Cardiac muscle cell (in vitro differentiated cells and primary cell): ENCODE data around the gene SRMS. TPM values are rescaled to one million over a fixed set of nuclear protein-coding genes. Genes with fewer than 3 reads are reported as not detected.

Experiments used
- DNase-seq, 2 donors: peaks; one replicate each; pipeline versions ENCODE4 v3.0.0 to v3.0.0-alpha.2; 2010 to 2017; ENCODE audit warnings: low read depth in 1 of 2, low spot score in 1 of 2
- H3K27ac ChIP-seq: fragments of 200-600 bp; sonication (generic); 2 replicates; pipeline ENCODE4 v1.5.1; 2016
- H3K27me3 ChIP-seq: fragments of 200-600 bp; sonication (generic); 2 replicates; pipeline ENCODE4 v1.6.0; 2016; ENCODE audit warnings: control low read depth
- H3K36me3 ChIP-seq: fragments of 200-600 bp; sonication (generic); 2 replicates; pipeline ENCODE4 v1.5.1; 2016; ENCODE audit warnings: control low read depth
- H3K4me1 ChIP-seq: fragments of 200-600 bp; sonication (generic); 2 replicates; pipeline ENCODE4 v1.8.1; 2017; ENCODE audit warnings: low read depth, mild to moderate bottlenecking, mixed run types
- H3K4me3 ChIP-seq: fragments of 200-600 bp; sonication (generic); 2 replicates; pipeline ENCODE4 v1.5.1; 2016; ENCODE audit warnings: mild to moderate bottlenecking
- H3K9me3 ChIP-seq: fragments of 200-600 bp; sonication (generic); 2 replicates; pipeline ENCODE4 v1.5.1; 2017; ENCODE audit warnings: low read depth, mild to moderate bottlenecking, control low read depth
- polyA plus RNA-seq: library from polyadenylated mRNA; unstranded; fragments of >200 nt; fragmentation: Nextera tagmentation; extraction: Ambion mirVana; gene quantifications from 2 replicates; pipeline ENCODE4 v1.2.1, GENCODE V29; 2016
- total RNA-seq: library from RNA; depleted of rRNA; stranded (reverse); fragments of >200 nt; gene quantifications from 2 replicates; pipeline ENCODE4 v1.2.3, GENCODE V29; 2016
- TF ChIP-seq, protein P1 (sequence below): IDR thresholded peaks from 2 replicates; pipeline ENCODE4 v1.5.1; 2012; ENCODE audit warnings: low read depth, mild to moderate bottlenecking, low read length

The SRMS gene
- total and polyA plus RNA-seq, 2 experiments from 2014 or later, result not detected

DNA sequence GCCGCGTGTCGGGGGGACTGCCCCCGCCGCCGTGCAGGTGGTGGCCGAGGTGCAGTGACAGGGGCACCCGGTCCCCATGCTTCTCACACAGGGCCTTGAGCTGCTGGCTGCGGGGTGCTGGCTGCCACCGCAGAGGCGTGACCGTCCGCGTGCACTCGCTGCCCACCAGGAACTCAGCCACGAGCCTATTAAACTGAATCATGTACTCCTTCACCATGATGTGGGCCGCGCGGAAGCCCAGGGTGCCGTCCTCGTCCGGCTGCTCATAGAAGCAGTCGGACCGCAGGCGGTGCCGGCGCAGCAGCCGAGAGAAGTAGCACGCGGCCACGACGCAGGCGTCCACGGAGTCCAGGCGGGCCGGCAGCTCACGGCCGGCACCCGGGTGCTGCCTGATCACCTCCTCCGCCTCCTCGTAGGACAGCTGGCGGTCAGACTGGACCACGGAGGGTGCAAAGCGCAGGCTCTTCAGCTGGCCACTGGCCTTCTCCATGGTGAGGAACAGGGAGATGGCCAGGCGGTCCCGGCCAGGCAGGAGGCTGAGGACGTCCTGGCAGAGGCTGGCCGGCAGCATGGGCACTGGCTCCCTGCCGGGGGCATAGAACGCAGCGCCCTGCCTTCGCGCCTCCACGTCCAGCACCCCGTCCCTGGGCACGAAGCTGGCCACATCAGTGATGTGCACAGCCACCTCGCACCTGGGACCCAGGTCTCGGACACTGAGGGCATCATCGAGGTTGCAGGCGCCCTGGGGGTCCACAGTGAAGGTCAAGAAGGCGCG lies 16.7 kb upstream of the SRMS start:
- Histone ChIP-seq H3K27ac (no peak overlapping the region), H3K27me3 (no peaks in the 10 kb centered on the region), H3K4me1 (no peaks in the 10 kb centered on the region), H3K36me3 (no peaks in the 10 kb centered on the region), H3K4me3 (no peak overlapping the region), H3K9me3 (no peaks in the 10 kb centered on the region)
- no peak for DNase-seq
- TF ChIP-seq, protein P1, sequence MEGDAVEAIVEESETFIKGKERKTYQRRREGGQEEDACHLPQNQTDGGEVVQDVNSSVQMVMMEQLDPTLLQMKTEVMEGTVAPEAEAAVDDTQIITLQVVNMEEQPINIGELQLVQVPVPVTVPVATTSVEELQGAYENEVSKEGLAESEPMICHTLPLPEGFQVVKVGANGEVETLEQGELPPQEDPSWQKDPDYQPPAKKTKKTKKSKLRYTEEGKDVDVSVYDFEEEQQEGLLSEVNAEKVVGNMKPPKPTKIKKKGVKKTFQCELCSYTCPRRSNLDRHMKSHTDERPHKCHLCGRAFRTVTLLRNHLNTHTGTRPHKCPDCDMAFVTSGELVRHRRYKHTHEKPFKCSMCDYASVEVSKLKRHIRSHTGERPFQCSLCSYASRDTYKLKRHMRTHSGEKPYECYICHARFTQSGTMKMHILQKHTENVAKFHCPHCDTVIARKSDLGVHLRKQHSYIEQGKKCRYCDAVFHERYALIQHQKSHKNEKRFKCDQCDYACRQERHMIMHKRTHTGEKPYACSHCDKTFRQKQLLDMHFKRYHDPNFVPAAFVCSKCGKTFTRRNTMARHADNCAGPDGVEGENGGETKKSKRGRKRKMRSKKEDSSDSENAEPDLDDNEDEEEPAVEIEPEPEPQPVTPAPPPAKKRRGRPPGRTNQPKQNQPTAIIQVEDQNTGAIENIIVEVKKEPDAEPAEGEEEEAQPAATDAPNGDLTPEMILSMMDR, result no peak

DNA sequence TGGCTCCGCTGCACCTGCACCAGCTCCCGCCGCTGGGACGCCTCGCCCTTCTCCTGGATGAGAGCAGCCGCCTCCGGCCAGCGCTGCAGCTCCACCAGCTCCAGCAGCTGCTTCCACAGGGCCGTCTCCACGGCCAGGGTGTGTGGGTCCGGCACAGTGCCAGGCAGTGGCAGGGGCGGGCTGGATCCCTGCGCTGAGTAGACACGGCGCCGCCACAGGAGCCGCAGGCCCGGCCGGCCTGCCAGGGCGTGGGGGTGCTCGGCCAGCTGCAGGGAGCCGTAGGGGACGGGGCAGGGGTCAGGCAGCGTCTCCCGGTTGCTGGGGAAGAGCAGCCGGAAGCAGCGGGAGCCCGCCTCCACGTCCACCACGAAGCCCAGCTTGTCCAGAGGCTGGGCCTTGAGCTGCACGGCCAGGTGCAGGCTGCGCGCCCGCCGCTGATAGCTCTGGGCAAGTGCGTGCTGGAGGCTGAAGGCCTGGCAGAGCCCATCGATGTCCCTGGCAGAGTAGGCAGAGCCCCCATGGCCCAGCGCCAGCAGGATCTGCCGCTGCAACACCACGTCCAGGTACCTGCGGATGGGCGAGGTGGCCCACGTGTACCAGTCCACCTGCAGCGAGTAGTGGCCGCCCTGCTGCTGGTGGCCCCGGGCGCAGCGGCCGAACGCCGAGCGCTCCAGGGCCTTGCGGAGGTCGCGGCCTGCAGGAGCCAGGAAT lies 15.8 kb upstream of the SRMS start:
- no peaks in the 10 kb centered on the region for H3K36me3 ChIP-seq
- TF ChIP-seq, protein P1, result no peak
- DNase-seq, result no peak
- no peak overlapping the region for H3K27ac ChIP-seq
- H3K27me3 ChIP-seq, result no peaks in the 10 kb centered on the region
- no peaks in the 10 kb centered on the region for H3K4me1 ChIP-seq
- H3K4me3 ChIP-seq, result no peak overlapping the region
- H3K9me3 ChIP-seq, result no peaks in the 10 kb centered on the region

DNA sequence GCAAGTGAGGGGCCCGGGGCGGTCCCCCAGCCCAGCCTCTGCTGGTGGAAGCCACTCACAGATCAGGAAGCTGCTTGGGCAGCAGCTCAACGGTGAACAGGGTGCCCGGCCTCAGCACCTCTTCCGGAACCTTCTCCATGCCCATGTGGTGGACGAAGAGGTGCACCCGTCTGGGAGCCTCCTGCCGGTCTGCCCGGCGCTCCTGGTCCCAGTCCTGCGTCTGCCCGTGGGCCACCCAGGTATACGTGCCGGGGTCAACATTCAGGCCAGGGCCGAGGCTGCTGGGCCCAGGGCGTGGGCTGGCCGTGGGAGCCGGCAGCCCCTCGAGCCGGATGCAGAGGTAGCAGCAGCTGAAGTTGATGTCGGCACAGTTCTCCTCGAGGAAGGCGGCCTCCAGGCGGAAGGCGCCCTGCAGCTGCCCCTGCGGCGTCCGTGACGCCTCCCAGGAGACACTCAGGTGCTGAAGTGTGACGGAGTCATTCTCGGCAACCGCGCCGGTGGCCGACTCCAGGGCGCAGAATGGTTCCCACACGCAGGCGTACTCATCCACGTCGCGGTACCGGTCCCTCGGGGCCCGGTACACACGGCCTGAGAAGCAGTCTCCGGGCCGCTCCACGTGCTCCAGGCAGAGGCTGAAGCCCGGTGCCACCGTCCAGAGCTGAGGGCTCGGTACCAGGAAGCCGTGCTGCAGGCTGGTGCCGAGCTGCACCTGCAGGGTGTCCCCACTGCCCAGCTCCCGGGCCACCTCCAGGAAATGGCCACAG lies 15.1 kb upstream of the SRMS start:
- Histone ChIP-seq H3K27me3 (no peaks in the 10 kb centered on the region), H3K4me1 (no peaks in the 10 kb centered on the region), H3K9me3 (no peaks in the 10 kb centered on the region), H3K27ac (no peak overlapping the region), H3K36me3 (no peaks in the 10 kb centered on the region), H3K4me3 (no peak overlapping the region)
- no peak for DNase-seq
- TF ChIP-seq, protein P1, result no peak

DNA sequence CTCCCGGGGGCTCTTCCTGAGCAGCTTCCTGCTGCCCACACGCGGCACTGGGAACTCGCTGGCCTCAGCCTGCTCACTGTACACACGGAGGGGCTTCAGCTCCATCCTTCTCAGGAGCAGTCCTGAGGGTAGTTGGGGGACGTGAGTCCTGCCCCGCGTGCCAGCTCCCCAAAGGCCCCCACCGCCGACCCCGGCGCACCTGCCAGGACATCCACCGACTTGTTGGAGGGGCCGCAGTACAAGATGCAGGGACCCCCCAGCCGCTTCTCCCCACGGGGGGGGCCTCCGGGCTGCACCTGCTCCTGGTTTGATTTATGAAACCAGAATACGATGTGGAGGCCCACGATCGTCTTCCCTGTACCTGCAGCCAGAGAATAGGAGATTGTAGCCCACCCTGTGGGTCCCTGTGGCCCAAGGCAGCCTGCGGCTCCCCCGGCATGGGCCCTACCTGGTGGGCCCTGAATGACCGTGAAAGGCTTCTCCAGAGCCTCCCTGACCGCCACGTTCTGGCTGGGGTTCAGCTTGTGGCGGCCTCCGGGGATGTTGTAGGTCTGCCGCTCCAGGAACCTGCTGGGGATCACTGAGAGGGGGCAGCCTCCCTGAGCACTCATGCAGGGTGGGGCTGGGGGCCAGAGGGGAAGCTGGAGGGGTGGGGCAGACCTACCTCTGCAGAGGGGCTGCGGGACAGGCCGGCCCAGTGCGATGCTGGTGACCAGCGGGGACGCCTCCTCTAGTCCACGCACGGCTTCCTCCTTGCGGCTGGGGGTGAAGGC lies 14.3 kb upstream of the SRMS start:
- H3K4me1 ChIP-seq, result no peaks in the 10 kb centered on the region
- no peaks in the 10 kb centered on the region for H3K27me3 ChIP-seq
- TF ChIP-seq, protein P1, result no peak
- H3K4me3 ChIP-seq, result no peak overlapping the region
- DNase-seq, result no peak
- no peak overlapping the region for H3K27ac ChIP-seq
- H3K36me3 ChIP-seq, result no peaks in the 10 kb centered on the region
- no peaks in the 10 kb centered on the region for H3K9me3 ChIP-seq
